Subcutaneous abdominal adipose tissue (tissue), 5 donors: ENCODE results near the gene PEX12.

Source experiments
- H3K27ac ChIP-seq: one replicate; pipeline ENCODE4 v1.7.0; 2013; ENCODE audit warnings: low read depth, mild to moderate bottlenecking, inconsistent platforms, low read length, moderate library complexity
- H3K27me3 ChIP-seq, 5 donors: one replicate each; pipeline ENCODE4 v1.7.0; 2013; ENCODE audit warnings: low read length in 5 of 5, inconsistent platforms in 1 of 5; ENCODE audit not compliant: control insufficient read depth in 5 of 5, insufficient read depth in 4 of 5
- H3K36me3 ChIP-seq, 5 donors: one replicate each; pipeline ENCODE4 v1.7.0; 2013; ENCODE audit warnings: low read length in 5 of 5; ENCODE audit not compliant: control insufficient read depth in 5 of 5, insufficient read depth in 5 of 5
- H3K4me1 ChIP-seq, 5 donors: one replicate each; pipeline ENCODE4 v1.7.0; 2013; ENCODE audit warnings: low read length in 5 of 5, mild to moderate bottlenecking in 3 of 5, moderate library complexity in 1 of 5; ENCODE audit not compliant: control insufficient read depth in 5 of 5, insufficient read depth in 5 of 5
- H3K4me3 ChIP-seq, 5 donors: one replicate each; pipeline ENCODE4 v1.7.0; 2013; ENCODE audit warnings: low read length in 5 of 5, low read depth in 1 of 5
- H3K9ac ChIP-seq, 5 donors: one replicate each; pipeline ENCODE4 v1.7.0; 2013; ENCODE audit warnings: low read length in 5 of 5, mild to moderate bottlenecking in 4 of 5, moderate library complexity in 3 of 5
- H3K9me3 ChIP-seq, 5 donors: one replicate each; pipeline ENCODE4 v1.7.0; 2013; ENCODE audit warnings: low read length in 5 of 5; ENCODE audit not compliant: control insufficient read depth in 5 of 5
- donor health status: healthy.
- donor health status: healthy.
- donor health status: healthy.
- donor health status: healthy.
- donor health status: healthy.

Gene PEX12

DNA sequence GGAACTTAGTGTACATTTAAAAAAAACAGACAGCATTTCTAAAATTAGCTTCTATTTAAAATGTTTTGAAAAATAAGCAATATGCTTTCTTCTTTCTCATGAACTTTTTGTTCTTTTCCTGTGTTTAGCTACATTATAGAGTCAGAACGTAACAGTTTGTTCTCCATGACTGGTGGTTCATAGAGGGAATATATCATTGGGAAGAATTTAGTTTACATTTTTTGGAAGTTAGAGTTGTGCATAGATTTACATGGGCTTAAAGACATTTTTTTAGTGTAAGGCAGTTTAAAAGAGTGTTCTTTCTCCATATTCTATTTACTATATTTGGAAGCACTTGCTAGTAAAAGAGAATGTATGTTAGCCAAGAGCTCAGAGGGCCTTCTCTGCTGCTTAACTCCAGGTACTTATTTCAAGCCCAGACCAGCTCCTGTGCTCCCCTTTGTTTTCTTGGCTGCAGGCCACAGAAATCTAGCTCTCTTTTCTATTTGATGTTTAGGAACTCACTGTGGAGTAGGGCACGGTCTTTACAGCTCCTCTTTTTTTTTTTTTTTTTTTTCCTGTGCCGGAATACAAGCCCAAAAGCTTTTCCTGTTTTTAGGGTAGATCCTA, 29.0 kb upstream of the PEX12 start:
- Histone ChIP-seq H3K9me3 (no peaks in the 10 kb centered on the region), H3K4me3 (no peak overlapping the region), H3K4me1 (peaks cover 0 to 3% (median 0%) of the 10 kb centered on the region in 5 donors), H3K27ac (no peak overlapping the region), H3K9ac (no peak overlapping the region), H3K27me3 (no peaks in the 10 kb centered on the region), H3K36me3 (peaks cover 30 to 66% (median 48%) of the 10 kb centered on the region in 5 donors)

DNA sequence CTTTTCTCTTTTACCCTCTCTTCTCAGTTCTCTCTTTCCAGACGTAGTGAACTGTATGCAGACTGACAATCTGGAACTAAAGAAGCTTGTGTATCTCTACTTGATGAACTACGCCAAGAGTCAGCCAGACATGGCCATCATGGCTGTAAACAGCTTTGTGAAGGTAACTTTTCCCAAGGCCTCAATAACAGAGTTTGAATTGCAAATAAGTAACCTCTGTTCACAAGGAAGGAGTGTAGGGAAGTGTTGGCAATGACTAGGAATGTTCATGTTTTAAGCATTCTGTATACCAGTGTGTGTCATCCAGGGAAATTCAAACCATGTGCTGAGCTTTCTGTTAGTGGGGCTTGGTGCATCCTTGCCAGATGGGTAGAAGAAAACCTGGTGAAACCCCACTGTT, 27.3 kb upstream of the PEX12 start:
- H3K27me3 ChIP-seq, result no peaks in the 10 kb centered on the region
- no peak overlapping the region for H3K27ac ChIP-seq
- no peak overlapping the region for H3K9ac ChIP-seq
- H3K4me3 ChIP-seq, result no peak overlapping the region
- peaks cover 30 to 66% (median 46%) of the 10 kb centered on the region in 5 donors for H3K36me3 ChIP-seq
- H3K4me1 ChIP-seq, result peaks cover 0 to 3% (median 0%) of the 10 kb centered on the region in 5 donors
- H3K9me3 ChIP-seq, result no peaks in the 10 kb centered on the region

DNA sequence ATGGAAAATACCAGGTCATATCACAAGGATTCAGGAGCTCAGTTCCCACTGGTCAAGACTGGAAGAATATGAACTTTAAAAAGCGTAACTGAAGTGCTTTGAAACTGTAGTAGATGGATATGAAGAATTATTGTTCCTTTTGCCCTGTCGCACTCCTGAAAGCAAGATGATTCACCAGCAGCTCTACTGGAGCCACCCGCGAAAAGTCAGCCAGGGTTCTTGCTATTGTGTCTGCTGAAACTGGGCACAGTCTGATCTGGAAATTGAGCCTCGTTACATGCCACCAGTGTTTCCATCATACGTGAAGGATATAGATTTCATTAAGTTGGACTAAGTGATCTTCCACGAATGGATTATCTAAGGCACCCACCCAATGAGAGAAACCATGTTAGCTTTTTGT, 25.3 kb upstream of the PEX12 start:
- Histone ChIP-seq H3K4me3 (no peak overlapping the region), H3K36me3 (peaks cover 34 to 61% (median 47%) of the 10 kb centered on the region in 5 donors), H3K27me3 (no peaks in the 10 kb centered on the region), H3K4me1 (peaks cover 0 to 3% (median 0%) of the 10 kb centered on the region in 5 donors), H3K9me3 (no peaks in the 10 kb centered on the region), H3K9ac (no peak overlapping the region), H3K27ac (no peak overlapping the region)

DNA sequence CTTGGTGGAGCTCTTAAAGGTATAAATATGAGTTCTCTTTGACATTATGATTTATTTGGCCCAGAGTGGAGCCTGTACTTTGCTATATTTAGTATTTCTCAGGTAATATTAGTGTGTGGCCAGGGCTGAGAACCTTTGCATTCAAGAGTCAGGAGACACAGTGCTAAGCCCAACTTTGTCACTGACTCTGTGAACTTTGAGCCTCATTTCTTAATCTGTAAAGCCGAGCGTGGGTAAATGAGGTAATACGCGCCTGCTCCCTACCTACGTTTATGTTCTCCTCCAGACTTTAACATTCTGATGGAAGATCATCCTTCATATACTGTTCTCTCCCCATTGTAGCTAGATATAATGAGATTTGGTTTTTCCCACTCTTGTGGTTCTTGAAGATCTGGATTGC, 19.2 kb upstream of the PEX12 start:
- Histone ChIP-seq H3K27ac (no peak overlapping the region), H3K4me1 (peaks cover 0 to 7% (median 0%) of the 10 kb centered on the region in 5 donors), H3K9me3 (no peaks in the 10 kb centered on the region), H3K4me3 (no peak overlapping the region), H3K9ac (no peak overlapping the region), H3K36me3 (peaks cover 37 to 59% (median 48%) of the 10 kb centered on the region in 5 donors), H3K27me3 (no peaks in the 10 kb centered on the region)

DNA sequence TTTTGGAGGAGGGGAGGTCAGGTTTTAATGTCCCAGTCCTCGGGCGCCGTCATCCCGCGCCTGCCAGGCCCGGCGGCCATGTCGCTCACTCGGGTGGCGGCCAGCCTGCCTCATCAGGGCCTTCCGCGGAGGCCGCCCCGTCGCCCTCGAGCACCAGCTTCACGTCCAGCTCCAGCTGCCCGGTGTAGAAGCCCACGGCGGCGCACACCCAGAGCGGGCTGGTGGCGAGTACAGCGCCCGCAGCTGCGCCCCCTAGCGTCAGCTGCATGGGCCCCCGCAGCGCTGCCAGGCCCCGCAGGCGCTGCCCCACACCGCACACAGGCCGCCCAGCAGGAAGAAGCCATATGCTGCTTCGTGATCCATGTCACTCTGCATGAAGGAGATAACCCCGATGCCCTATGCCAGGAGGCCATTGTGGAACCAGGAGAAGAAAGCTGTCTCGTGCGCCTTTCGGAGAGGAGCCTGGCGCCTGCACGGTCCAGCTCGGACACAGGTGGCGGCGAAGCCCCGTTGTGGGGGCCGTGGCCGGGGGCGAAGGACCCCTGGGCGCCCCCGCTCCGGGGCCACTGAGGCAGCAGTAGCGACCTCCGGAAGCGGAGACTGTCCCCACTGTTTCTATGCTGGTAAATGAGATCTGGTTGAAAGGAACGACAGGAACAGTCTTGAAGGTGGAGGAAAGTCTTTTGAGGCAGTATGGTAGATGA, 18.3 kb upstream of the PEX12 start:
- Histone ChIP-seq H3K9me3 (no peaks in the 10 kb centered on the region), H3K36me3 (peaks cover 35 to 53% (median 46%) of the 10 kb centered on the region in 5 donors), H3K4me3 (no peak overlapping the region), H3K4me1 (peaks cover 0 to 7% (median 0%) of the 10 kb centered on the region in 5 donors), H3K9ac (no peak overlapping the region), H3K27ac (no peak overlapping the region), H3K27me3 (no peaks in the 10 kb centered on the region)

DNA sequence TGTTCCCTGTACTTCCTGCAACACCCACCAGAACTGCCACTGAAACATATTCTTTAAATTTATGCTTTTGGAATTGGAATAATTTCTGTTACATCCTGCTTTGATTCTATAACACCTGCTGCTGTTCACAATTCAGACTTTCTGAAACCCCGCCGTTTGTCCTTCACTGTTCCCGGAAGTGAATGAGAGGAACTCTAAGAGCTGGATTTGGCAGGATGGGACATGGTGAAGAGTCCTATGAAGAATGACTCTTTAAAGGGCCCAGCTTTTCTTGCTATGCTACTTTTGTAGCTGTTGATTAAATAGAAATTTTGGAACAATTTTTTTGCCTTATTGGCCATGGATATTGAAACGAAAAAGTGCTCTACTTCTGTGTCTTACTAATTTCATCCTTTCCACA, 17.7 kb upstream of the PEX12 start:
- H3K9ac ChIP-seq, result no peak overlapping the region
- H3K27ac ChIP-seq, result no peak overlapping the region
- no peak overlapping the region for H3K4me3 ChIP-seq
- peaks cover 0 to 7% (median 0%) of the 10 kb centered on the region in 5 donors for H3K4me1 ChIP-seq
- H3K27me3 ChIP-seq, result no peaks in the 10 kb centered on the region
- no peaks in the 10 kb centered on the region for H3K9me3 ChIP-seq
- peaks cover 32 to 48% (median 40%) of the 10 kb centered on the region in 5 donors for H3K36me3 ChIP-seq

DNA sequence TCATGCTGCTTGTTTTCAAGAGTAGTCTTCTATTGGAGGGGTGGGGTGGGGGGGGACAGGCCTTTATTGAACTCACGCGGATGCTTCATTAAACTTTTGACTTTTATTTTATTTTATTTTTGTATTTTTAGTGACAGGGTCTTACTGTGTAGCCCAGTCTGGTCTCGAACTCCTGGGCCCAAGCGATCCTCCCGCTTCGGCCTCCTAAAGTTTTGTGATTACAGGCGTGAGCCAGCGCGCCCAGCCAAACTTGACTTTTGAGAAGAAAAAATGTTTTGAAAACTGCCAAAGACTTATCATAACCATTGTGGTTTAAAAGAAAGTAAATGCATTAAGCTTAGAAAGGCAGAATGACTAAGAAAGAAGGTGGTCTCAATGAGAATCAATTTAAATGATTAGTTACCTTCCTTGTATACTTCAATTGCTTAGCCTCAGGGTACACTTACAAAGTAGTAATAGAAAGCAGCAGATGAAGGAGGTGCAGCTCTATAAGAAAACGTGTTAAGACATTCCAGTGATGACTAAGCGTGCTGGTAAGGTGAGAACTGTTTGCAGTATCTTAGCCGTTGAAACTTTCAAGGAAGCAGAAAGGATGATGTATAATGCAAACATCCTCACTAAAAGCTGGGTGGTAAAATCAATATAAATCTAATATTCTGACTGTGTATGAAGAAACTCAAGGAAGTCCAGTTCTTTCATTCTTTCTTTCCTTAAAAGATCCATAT, 10.0 kb upstream of the PEX12 start:
- peaks cover 0 to 27% (median 23%) of the 10 kb centered on the region in 5 donors for H3K4me1 ChIP-seq
- no peaks in the 10 kb centered on the region for H3K27me3 ChIP-seq
- H3K9ac ChIP-seq, result peak overlapping the region in 2 of 5 donors; percentile 4 to 95
- H3K4me3 ChIP-seq, result peak overlapping the region; percentile 95 to 100 (median 99)
- no peaks in the 10 kb centered on the region for H3K9me3 ChIP-seq
- no peak overlapping the region for H3K27ac ChIP-seq
- no peaks in the 10 kb centered on the region for H3K36me3 ChIP-seq

DNA sequence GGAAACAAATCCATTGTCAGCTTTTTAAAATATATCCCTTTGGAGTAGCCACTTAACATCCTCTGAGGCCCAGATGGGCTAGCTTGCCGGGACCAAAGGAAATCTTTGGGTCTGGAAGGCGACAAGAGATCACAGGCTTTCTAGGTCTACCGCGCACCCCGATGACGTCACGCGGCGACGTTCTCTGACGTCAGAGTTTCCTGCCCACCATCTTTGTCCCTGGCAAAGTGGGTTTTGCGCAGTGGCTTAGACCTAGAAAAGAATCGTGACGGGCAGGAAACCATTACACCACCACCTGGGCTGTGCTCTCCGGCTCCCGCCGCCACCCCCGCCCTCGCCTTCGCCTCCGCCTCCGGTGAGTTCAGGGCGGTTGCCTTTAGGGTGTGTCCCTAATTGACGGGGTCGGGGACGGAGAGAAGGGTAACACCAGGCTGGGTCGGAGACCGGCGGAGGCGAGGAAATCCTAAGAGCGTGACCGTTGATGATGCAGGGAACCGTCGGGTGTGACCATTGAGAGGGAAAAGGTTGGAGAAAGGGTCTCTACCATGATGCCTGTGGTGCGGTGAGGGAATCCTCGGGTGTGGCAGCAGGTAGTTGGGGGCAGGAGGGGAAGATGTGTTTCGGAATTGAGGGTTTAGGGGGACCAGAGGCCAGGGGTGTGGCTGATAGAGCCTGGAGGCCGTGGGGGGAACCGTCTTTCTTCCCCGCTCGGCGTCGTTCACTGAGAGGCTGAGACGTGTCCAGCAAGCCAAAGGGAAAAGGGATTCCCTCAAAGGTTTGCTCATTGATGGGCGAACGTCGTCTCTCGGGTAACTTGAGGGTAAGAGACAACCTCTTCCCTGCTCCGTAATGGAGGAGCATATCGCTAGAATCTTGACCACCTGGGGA, 8.9 kb upstream of the PEX12 start, which contains the start of gene AP2B1:
Gene AP2B1 (plus strand): TSS at position 249 of the 888 bp plus-strand sequence. CDS start 6,709 bp downstream, outside the sequence.
- peak within 1 kb of the TSS; percentile 78 to 99 (median 95) for H3K9ac ChIP-seq
- no peaks in the 10 kb centered on the region for H3K36me3 ChIP-seq
- peak within 1 kb of the TSS; percentile 79 for H3K27ac ChIP-seq
- H3K4me1 ChIP-seq, result peaks cover 0 to 27% (median 23%) of the 10 kb centered on the region in 5 donors
- H3K4me3 ChIP-seq, result peak within 1 kb of the TSS; percentile 95 to 100 (median 99)
- H3K9me3 ChIP-seq, result no peaks in the 10 kb centered on the region
- H3K27me3 ChIP-seq, result no peaks in the 10 kb centered on the region

DNA sequence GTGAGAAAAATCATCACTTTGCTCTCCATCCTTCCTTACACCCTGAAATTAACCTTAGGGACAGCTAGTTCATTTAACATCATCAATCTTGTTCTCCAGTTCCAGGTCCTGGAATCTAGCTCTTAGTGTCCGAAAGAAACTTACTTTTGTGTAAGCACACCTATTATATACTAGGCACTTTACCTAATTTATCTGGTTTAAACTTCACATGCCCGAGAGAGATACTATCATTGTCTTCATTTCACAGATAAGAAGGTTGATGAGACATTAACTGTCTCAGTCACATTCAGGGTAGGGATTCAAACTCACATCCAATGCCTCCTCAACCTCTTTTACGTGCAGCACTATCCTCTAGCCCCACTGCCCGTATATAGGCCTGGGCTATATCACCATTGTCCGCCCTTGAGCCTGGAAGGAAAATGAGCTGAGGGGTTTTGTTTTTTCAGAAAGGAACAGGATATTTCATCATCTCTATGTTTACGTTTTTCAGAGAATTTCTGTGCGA, 8.2 kb upstream of the PEX12 start:
- peaks cover 0 to 27% (median 23%) of the 10 kb centered on the region in 5 donors for H3K4me1 ChIP-seq
- no peaks in the 10 kb centered on the region for H3K27me3 ChIP-seq
- no peaks in the 10 kb centered on the region for H3K9me3 ChIP-seq
- peak overlapping the region in 4 of 5 donors; percentile 89 to 99 (median 95) for H3K9ac ChIP-seq
- no peaks in the 10 kb centered on the region for H3K36me3 ChIP-seq
- H3K4me3 ChIP-seq, result peak overlapping the region; percentile 95 to 100 (median 99)
- peak overlapping the region; percentile 79 for H3K27ac ChIP-seq
